Immature natural killer cell (primary cell): ENCODE data around the gene PSD2. TPM values are rescaled to one million over a fixed set of nuclear protein-coding genes. Genes with fewer than 3 reads are reported as not detected.
A peak's percentile ranks its signal among the peaks of the same experiment; 100 is the strongest.

Experiments
- DNase-seq, 3 donors: peaks; one replicate each; pipeline ENCODE4 v3.0.0; 2022; ENCODE audit warnings: mixed read lengths in 1 of 3
- H3K27ac Mint-ChIP-seq, 6 donors: one replicate each; pipeline ENCODE4 v1.8.0; 2020; ENCODE audit warnings: mixed read lengths in 6 of 6, mild to moderate bottlenecking in 5 of 6, inconsistent platforms in 4 of 6, moderate library complexity in 3 of 6
- H3K27me3 Mint-ChIP-seq, 3 donors: one replicate each; pipeline ENCODE4 v1.8.0; 2020 to 2021; ENCODE audit warnings: low read depth in 3 of 3, mild to moderate bottlenecking in 3 of 3, mixed read lengths in 3 of 3, moderate library complexity in 3 of 3, inconsistent platforms in 1 of 3
- H3K36me3 Mint-ChIP-seq, 3 donors: one replicate each; pipeline ENCODE4 v1.8.0; 2020; ENCODE audit warnings: mixed read lengths in 3 of 3, inconsistent platforms in 2 of 3, mild to moderate bottlenecking in 2 of 3
- H3K4me1 Mint-ChIP-seq, 2 donors: one replicate each; pipeline ENCODE4 v1.8.0; 2020; ENCODE audit warnings: inconsistent platforms in 2 of 2, mild to moderate bottlenecking in 2 of 2, mixed read lengths in 2 of 2, moderate library complexity in 1 of 2
- H3K4me3 Mint-ChIP-seq, 5 donors: one replicate each; pipeline ENCODE4 v1.8.0; 2020; ENCODE audit warnings: mild to moderate bottlenecking in 5 of 5, mixed read lengths in 5 of 5, inconsistent platforms in 3 of 5, moderate library complexity in 3 of 5
- H3K9me3 Mint-ChIP-seq, 6 donors: one replicate each; pipeline ENCODE4 v1.8.0; 2020; ENCODE audit warnings: mild to moderate bottlenecking in 6 of 6, mixed read lengths in 6 of 6, inconsistent platforms in 4 of 6, moderate library complexity in 3 of 6
- polyA plus RNA-seq, 3 donors: library from polyadenylated mRNA; unstranded; fragments of 300-500 nt; fragmentation: Illumina TruSeq; gene quantifications; one replicate each; pipeline ENCODE4 v1.2.3, GENCODE V29; 2021

Gene PSD2
- polyA plus RNA-seq, 3 donors from 2014 or later: 0.14 TPM; not detected in 2

DNA sequence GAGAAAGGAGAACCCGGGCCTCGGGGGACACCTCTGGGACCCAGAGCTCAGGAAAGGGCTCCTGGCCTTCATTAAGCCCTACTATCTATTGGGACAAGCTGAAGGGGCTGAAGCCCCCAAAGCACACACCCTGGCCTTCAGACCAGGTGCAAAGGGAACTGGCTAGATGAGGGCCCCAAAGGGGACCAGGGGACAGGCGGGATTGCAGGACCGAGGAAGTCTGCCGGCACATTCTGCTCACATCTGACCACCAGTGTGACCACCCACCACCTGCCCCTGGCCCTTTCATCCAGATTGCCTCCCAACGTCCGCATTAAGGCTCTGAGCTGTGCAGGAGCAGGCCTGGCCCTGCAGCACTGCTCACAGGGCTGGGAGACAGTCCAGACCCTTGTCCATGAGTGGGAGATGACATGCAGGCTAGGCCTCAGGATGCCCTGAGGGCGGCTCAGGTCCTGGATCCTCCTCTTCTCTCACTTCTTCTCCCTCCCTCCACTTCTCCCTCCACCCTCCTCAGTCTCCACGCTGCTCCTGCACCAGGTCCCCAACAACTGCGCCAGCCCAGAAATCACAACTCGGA, 19.2 kb downstream of the PSD2 start:
- Mint-ChIP-seq H3K27me3 (peaks cover 3 to 5% (median 5%) of the 10 kb centered on the region in 3 donors), H3K4me3 (no peak overlapping the region)

DNA sequence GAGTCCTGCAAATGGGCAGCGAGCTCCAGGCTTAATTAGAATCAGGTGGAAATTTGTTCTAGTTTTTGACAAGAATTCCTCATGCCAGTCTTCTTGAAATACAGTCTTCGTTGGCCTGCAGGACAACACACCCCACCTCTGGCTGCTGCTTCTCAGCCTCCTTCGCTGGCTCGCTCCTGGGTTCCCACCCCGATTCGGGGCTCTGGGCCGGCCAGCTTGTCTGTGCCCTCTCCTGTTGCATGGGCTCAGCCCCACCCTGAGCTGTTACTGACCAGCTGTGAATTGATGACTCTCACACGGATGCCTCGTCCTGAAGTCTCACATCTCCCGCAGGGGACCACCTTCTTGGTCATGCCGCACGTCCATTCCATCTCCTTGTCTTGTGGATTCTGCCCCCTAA, 21.0 kb downstream of the PSD2 start:
- Mint-ChIP-seq H3K4me3 (no peak overlapping the region), H3K27me3 (peaks cover 0 to 5% (median 3%) of the 10 kb centered on the region in 3 donors), H3K4me1 (no peaks in the 10 kb centered on the region), H3K27ac (peak overlapping the region in 1 of 6 donors; percentile 17), H3K9me3 (peaks cover 0 to 5% (median 1%) of the 10 kb centered on the region in 6 donors), H3K36me3 (peaks cover 0 to 6% (median 3%) of the 10 kb centered on the region in 3 donors)
- DNase-seq: no peak

More for the DNA sequence above, 19.2 kb downstream of the PSD2 start:
- no peaks in the 10 kb centered on the region for H3K4me1 Mint-ChIP-seq
- H3K9me3 Mint-ChIP-seq: peaks cover 0 to 5% (median 1%) of the 10 kb centered on the region in 6 donors
- DNase-seq: no peak
- H3K27ac Mint-ChIP-seq: no peak overlapping the region
- peaks cover 0 to 6% (median 3%) of the 10 kb centered on the region in 3 donors for H3K36me3 Mint-ChIP-seq

GRCh38 chr5:139817362-139817761, 21.8 kb downstream of the PSD2 start:
- H3K27ac Mint-ChIP-seq: no peak overlapping the region
- peaks cover 0 to 5% (median 1%) of the 10 kb centered on the region in 6 donors for H3K9me3 Mint-ChIP-seq
- no peak overlapping the region for H3K4me3 Mint-ChIP-seq
- H3K27me3 Mint-ChIP-seq: peaks cover 0 to 3% (median 3%) of the 10 kb centered on the region in 3 donors
- no peaks in the 10 kb centered on the region for H3K4me1 Mint-ChIP-seq
- DNase-seq: no peak
- peaks cover 0 to 6% (median 3%) of the 10 kb centered on the region in 3 donors for H3K36me3 Mint-ChIP-seq

GRCh38 chr5:139817970-139818369, 22.4 kb downstream of the PSD2 start:
- Mint-ChIP-seq H3K36me3 (peaks cover 0 to 6% (median 3%) of the 10 kb centered on the region in 3 donors), H3K4me1 (no peaks in the 10 kb centered on the region), H3K27me3 (peaks cover 0 to 3% (median 2%) of the 10 kb centered on the region in 3 donors), H3K9me3 (peaks cover 0 to 5% (median 1%) of the 10 kb centered on the region in 6 donors), H3K27ac (no peak overlapping the region), H3K4me3 (no peak overlapping the region)
- DNase-seq: no peak

- Mint-ChIP-seq H3K36me3 (peaks cover 0 to 6% (median 3%) of the 10 kb centered on the region in 3 donors), H3K9me3 (peaks cover 0 to 5% (median 1%) of the 10 kb centered on the region in 6 donors), H3K4me1 (no peaks in the 10 kb centered on the region), H3K27me3 (peaks cover 0 to 3% (median 2%) of the 10 kb centered on the region in 3 donors), H3K4me3 (no peak overlapping the region), H3K27ac (no peak overlapping the region)
- DNase-seq: no peak
These were observed 24.5 kb downstream of the PSD2 start for GRCh38 chr5:139820130-139820529.

DNA sequence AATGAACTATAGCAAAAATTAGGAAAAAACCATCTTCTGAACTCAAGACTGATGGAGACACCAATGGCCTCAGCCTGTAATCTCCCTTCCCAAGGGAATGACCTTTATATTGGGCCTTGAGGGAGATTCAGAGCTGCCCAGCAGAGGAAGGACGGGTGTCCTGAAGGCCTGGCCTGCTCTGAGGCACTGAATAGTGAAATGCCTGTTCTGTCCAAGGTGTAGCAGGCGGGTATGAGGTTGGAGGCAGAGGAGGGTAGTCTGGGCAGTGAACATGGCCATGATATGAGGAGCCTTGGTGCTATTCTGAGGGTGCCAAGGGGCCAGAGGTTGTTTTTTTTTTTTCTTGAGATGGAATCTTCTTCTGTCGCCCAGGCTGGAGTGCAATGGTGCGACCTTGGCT, 25.0 kb downstream of the PSD2 start:
- peaks cover 0 to 5% (median 1%) of the 10 kb centered on the region in 6 donors for H3K9me3 Mint-ChIP-seq
- DNase-seq: no peak
- H3K36me3 Mint-ChIP-seq: peaks cover 0 to 6% (median 3%) of the 10 kb centered on the region in 3 donors
- no peak overlapping the region for H3K27ac Mint-ChIP-seq
- no peak overlapping the region for H3K4me3 Mint-ChIP-seq
- no peaks in the 10 kb centered on the region for H3K4me1 Mint-ChIP-seq
- H3K27me3 Mint-ChIP-seq: peaks cover 0 to 3% (median 2%) of the 10 kb centered on the region in 3 donors

DNA sequence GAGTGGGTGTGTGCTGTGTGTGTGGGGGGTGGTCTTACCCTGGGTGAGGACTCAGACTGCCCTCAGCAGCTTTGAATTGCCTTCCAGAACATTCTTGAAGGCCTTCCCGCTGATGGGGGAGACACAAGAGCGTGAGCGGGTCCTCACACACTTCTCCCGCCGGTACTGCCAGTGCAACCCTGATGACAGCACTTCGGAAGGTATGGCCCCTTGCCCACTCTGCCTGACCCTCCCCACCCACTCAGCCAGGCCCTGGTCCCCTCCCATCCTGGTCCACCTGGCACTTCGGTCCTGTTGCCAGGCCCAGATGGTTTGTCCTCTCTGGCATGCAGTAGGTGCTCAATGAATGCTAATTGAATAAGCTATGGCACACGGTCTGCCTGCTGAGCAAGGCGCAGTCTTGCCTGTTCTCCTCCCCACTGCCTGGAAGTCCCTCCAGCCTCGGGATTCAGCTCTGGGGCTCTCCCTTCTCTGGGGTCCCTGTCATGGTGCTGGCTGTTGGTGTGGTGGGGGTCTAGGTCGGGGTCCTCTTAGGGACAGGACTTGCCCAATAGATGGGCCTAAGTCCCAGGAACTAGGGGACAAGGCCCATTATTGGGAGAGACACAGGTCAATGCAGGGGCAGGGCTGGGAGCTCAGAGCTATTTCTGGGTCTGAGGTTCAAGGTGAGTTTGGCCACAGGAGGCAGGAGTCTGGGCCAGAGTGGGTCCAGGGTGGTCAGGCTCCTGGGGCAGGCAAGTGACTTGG, 26.4 kb downstream of the PSD2 start:
- Mint-ChIP-seq H3K27ac (no peak overlapping the region), H3K27me3 (no peaks in the 10 kb centered on the region), H3K4me1 (no peaks in the 10 kb centered on the region), H3K36me3 (peaks cover 0 to 6% (median 3%) of the 10 kb centered on the region in 3 donors), H3K9me3 (peaks cover 0 to 5% (median 1%) of the 10 kb centered on the region in 6 donors), H3K4me3 (no peak overlapping the region)
- no peak for DNase-seq

DNA sequence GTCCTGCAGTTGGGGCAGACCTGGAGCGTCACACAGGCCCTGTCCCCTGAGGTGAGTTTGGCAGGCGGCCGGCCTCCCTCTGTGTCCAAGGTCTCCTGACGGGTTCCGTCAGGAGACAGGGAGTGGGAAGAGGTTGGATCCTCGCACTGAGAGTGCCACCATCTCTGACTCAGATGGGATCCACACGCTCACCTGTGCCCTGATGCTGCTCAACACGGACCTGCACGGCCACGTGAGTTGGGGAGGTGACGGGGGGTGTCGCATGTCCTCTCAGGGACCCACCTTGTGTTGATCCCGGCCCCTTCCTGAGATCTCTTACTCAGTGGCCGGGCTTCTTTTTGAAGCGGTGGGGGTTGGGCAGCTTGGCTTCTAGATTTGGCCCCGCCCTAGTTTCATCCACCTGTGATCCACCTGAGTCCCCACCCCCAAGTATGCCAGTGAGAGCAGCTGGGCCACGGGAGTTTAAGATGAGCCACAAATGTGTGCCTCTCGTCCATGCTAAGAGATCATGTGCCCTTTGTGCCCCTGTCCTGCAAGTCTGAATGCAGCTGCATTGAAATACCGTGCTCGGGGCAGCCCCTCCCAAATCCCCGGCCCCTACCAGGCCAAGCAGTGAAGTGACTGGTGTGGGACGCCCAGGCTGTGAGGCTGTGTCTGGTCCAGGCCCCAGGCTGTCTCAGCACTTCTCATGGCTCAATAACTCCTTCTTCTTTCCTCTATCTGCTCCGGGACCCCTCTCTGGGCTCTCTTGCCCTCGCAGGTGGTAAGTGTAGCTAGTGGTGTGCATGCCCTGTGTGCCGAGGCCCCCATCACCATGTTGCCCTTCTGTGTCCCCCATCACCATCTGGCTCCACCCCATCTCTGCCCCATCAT, 27.2 kb downstream of the PSD2 start:
- Mint-ChIP-seq H3K27me3 (peaks cover 0 to under 1% (median 0%) of the 10 kb centered on the region in 3 donors), H3K36me3 (peaks cover 0 to 6% (median under 1%) of the 10 kb centered on the region in 3 donors), H3K4me3 (no peak overlapping the region), H3K4me1 (no peaks in the 10 kb centered on the region), H3K9me3 (peaks cover 0 to 5% (median 1%) of the 10 kb centered on the region in 6 donors), H3K27ac (no peak overlapping the region)
- DNase-seq: no peak

DNA sequence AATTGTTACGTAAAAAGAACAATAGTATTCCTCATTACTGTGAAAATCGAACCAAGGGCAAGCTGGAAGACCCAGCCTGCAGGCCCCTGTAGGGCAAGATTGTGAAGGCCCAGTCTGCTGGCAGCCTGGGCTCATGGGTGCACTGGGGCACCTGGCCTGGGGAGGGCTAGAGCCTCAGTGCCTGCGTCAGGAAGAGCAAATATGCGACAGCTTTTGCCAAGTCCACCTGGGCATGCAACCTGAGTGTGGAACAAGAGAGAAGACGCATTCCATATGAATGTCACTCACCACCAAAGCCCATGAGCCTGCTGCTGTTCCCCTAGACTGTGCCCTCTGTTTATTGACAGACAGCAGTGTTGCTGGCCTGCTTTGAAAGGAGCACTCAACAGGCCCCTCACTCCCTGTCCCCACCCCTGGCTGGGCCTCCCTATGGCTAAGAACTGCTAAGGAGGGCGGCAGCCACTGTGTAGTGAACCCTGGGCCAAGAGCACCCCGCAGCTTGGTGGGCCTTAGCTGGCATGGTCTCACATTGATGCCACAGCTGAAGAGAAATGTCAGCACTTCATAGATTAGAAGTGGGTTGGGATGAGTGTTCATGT, 28.2 kb downstream of the PSD2 start:
- Mint-ChIP-seq H3K36me3 (peaks cover 0 to 2% (median 0%) of the 10 kb centered on the region in 3 donors), H3K4me3 (no peak overlapping the region), H3K27ac (no peak overlapping the region), H3K27me3 (peaks cover 0 to 3% (median 0%) of the 10 kb centered on the region in 3 donors), H3K9me3 (peaks cover 0 to 2% (median under 1%) of the 10 kb centered on the region in 6 donors), H3K4me1 (no peaks in the 10 kb centered on the region)
- DNase-seq: no peak

DNA sequence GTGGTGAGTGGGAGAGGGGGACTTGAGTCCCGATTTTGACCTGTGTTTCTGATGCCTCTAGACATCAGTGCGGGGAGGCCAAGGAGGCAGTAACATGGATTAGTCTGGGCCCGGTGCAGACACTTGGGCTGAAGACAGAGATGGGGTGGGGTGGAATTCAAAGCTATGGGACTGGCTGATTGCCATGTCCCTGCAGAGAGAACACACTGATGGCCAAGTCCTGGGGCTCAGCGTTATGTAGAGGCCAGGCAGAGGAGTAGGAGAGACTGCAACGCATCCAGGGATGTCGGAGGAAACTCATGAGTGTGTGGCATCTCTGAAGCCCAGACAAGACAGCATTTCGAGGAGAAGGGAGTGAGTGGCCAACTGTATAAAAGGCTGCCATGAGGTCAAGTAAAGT, 30.1 kb downstream of the PSD2 start:
- Mint-ChIP-seq H3K27me3 (peaks cover 0 to 3% (median 1%) of the 10 kb centered on the region in 3 donors), H3K4me1 (no peaks in the 10 kb centered on the region), H3K9me3 (no peaks in the 10 kb centered on the region), H3K27ac (no peak overlapping the region), H3K36me3 (no peaks in the 10 kb centered on the region), H3K4me3 (no peak overlapping the region)
- DNase-seq: no peak

GRCh38 chr5:139828207-139828895, 32.7 kb downstream of the PSD2 start:
- Mint-ChIP-seq H3K36me3 (no peaks in the 10 kb centered on the region), H3K9me3 (no peaks in the 10 kb centered on the region), H3K4me3 (no peak overlapping the region), H3K4me1 (no peaks in the 10 kb centered on the region), H3K27me3 (peaks cover 1 to 10% (median 2%) of the 10 kb centered on the region in 3 donors), H3K27ac (no peak overlapping the region)
- DNase-seq: no peak

DNA sequence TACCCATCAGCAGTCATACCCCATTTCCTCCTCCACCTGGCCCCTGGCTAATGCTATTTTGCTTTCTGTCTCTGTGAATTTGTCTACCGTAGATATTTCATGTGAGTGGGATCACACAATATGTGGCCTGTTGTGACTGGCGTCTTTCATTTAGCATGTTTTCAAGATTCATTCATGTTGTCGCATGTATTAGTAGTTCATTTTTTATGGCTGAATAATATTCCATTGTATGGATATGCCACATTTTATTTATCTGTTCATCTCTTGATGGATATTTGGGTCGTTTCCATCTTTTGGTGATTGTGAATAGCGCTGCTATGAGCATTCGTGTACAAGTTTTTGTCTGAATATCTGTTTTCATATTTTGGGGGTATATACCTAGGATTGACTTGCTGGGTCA, 33.9 kb downstream of the PSD2 start:
- Mint-ChIP-seq H3K9me3 (no peaks in the 10 kb centered on the region), H3K4me1 (no peaks in the 10 kb centered on the region), H3K4me3 (no peak overlapping the region), H3K27me3 (peaks cover 1 to 10% (median 2%) of the 10 kb centered on the region in 3 donors), H3K27ac (no peak overlapping the region), H3K36me3 (no peaks in the 10 kb centered on the region)
- no peak for DNase-seq

DNA sequence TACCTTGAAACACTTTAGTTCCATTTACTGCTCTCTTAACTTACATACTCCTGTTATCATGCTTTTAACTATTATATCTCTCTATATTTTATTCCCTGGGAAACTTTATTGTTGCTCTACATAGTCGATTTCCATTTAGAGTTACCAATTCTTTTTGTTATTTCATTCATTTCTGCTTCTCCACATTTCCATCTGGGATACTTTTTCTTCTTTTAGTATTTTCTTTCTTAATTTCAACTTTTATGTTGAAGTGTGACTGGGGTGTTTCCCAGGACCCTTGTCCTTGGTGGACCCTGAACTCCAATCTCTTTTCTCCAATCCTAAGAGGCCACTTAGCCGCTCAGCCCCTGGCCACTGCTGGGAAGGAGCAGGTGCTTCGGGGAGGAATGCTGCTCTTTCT, 36.0 kb downstream of the PSD2 start:
- no peak overlapping the region for H3K27ac Mint-ChIP-seq
- peaks cover 0 to 4% (median 4%) of the 10 kb centered on the region in 3 donors for H3K36me3 Mint-ChIP-seq
- no peak overlapping the region for H3K4me3 Mint-ChIP-seq
- H3K4me1 Mint-ChIP-seq: no peaks in the 10 kb centered on the region
- no peaks in the 10 kb centered on the region for H3K9me3 Mint-ChIP-seq
- H3K27me3 Mint-ChIP-seq: peaks cover 2 to 10% (median 5%) of the 10 kb centered on the region in 3 donors
- no peak for DNase-seq
